Stimulated activated CD4-positive, alpha-beta T cell treated with anti-CD3 and anti-CD28 coated beads, Interleukin-1b, Interleukin-23, amount 100 ng/mL, for 1 hour (primary cell): Measurements from ENCODE around the gene THRB.

Experiments used
- DNase-seq, 2 donors: peaks; one replicate each; pipeline ENCODE4 v3.0.0-alpha.2; 2020; ENCODE audit warnings: low read depth in 2 of 2

The THRB gene

GRCh38 chr3:24306518-24306917 lies 188.1 kb downstream of the THRB start:
- no peak for DNase-seq

GRCh38 chr3:24305795-24306467 lies 188.7 kb downstream of the THRB start:
- DNase-seq = no peak

- DNase-seq = no peak
Measured at GRCh38 chr3:24303057-24303754, 191.4 kb downstream of the THRB start.

GRCh38 chr3:24302396-24302795 lies 192.3 kb downstream of the THRB start:
- DNase-seq = no peak

- DNase-seq = no peak
Measured at GRCh38 chr3:24300949-24301348, 193.7 kb downstream of the THRB start.

- no peak for DNase-seq
Measured at GRCh38 chr3:24299806-24300626, 194.6 kb downstream of the THRB start.

- no peak for DNase-seq
Measured at GRCh38 chr3:24299246-24299805, 195.3 kb downstream of the THRB start.

GRCh38 chr3:24296441-24297205 lies 198.0 kb downstream of the THRB start:
- DNase-seq = no peak

GRCh38 chr3:24294150-24294549 lies 200.5 kb downstream of the THRB start:
- no peak for DNase-seq

GRCh38 chr3:24291646-24292045 lies 203.0 kb downstream of the THRB start:
- no peak for DNase-seq

- no peak for DNase-seq
Measured at GRCh38 chr3:24290596-24290995, 204.1 kb downstream of the THRB start.

- DNase-seq = no peak
Measured at GRCh38 chr3:24288496-24289236, 206.0 kb downstream of the THRB start.

GRCh38 chr3:24287755-24288450 lies 206.7 kb downstream of the THRB start:
- DNase-seq = no peak

- DNase-seq = no peak
Measured at GRCh38 chr3:24286405-24286804, 208.2 kb downstream of the THRB start.

GRCh38 chr3:24278543-24278942 lies 216.1 kb downstream of the THRB start:
- DNase-seq = no peak

GRCh38 chr3:24273491-24273890 lies 221.2 kb downstream of the THRB start:
- DNase-seq = no peak

- no peak for DNase-seq
Measured at GRCh38 chr3:24272875-24273274, 221.8 kb downstream of the THRB start.

- DNase-seq = no peak
Measured at GRCh38 chr3:24272408-24272807, 222.2 kb downstream of the THRB start.

- no peak for DNase-seq
Measured at GRCh38 chr3:24271228-24271627, 223.4 kb downstream of the THRB start.

- no peak for DNase-seq
Measured at GRCh38 chr3:24270744-24271143, 223.9 kb downstream of the THRB start.
